Measurements from ENCODE around the gene DNAJC16. TPM values are rescaled to one million over a fixed set of nuclear protein-coding genes. Genes with fewer than 3 reads are reported as not detected.

The DNAJC16 gene
- total RNA-seq, 1 experiment from 2014 or later = 20.7 TPM

DNA sequence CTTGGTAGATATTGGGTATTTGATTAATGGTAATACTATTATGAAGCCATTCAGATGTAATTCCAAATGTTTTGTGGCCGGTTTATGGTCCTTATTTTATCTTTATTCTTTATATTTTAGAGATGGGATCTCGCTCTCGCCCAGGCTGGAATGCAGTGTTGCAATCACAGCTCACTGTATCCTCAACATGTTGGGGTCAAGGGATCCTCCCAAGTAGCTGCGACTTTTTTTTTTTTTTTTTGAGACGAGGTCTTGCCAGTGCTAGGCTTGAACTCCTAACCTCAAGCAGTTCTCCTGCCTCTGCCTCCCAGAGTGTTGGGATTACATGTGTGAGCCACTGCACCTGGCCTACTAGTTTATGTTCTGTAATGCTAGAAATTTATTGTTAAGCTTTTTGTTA, 95.3 kb downstream of the DNAJC16 start:
- Histone ChIP-seq H3K23ac (ENCODE audit: insufficient read length, low read depth, low read length) (no peak overlapping the region), H2AFZ (ENCODE audit: low read length) (no peak overlapping the region), H3K56ac (ENCODE audit: insufficient read length, low read depth, low read length) (no peak overlapping the region), H3K23me2 (ENCODE audit: insufficient read length, low read depth, low read length, poor library complexity, severe bottlenecking) (peaks cover under 1% of the 10 kb centered on the region), H2AK5ac (ENCODE audit: insufficient read length, low read length) (no peak overlapping the region), H3T11ph (ENCODE audit: low read length) (no peak overlapping the region), H3K4ac (ENCODE audit: low read depth, low read length) (no peak overlapping the region), H3K4me2 (ENCODE audit: insufficient read depth, insufficient read length, low read length) (no peak overlapping the region), H3K27me3 (ENCODE audit: insufficient read depth, low read length) (no peaks in the 10 kb centered on the region), H4K8ac (replicated peaks; ENCODE audit: insufficient read length, low read depth, low read length) (no peak overlapping the region), H2BK20ac (ENCODE audit: low read depth, low read length, poor library complexity, severe bottlenecking) (no peak overlapping the region), H2BK12ac (ENCODE audit: insufficient read length, low read depth, low read length) (no peak overlapping the region), H3K4me1 (ENCODE audit: insufficient read depth, low read length) (no peaks in the 10 kb centered on the region; the same call in 1 of the 2 replicates), H2BK120ac (ENCODE audit: low read depth, low read length, poor library complexity, severe bottlenecking) (no peak overlapping the region), H2BK15ac (ENCODE audit: low read depth, low read length) (no peak overlapping the region), H3K9me3 (ENCODE audit: control insufficient read depth, low read depth, low read length) (no peaks in the 10 kb centered on the region), H3K27ac (ENCODE audit: insufficient read length, low read depth, low read length) (no peak overlapping the region), H4K20me1 (ENCODE audit: control insufficient read depth, insufficient read depth, insufficient read length) (no peaks in the 10 kb centered on the region), H4K5ac (ENCODE audit: insufficient read length, low read depth, low read length) (no peak overlapping the region), H4K91ac (ENCODE audit: insufficient read length, low read depth, low read length) (no peak overlapping the region), H3K9ac (ENCODE audit: extremely low read depth, insufficient read length, low read length) (no peak overlapping the region), H3K18ac (ENCODE audit: insufficient read length, low read depth, low read length) (no peak overlapping the region), H3K79me1 (ENCODE audit: insufficient read depth, low read depth, low read length, poor library complexity, severe bottlenecking) (peaks cover 4% of the 10 kb centered on the region), H3K14ac (ENCODE audit: insufficient read depth, low read length) (no peak overlapping the region), H3K79me2 (ENCODE audit: insufficient read depth, low read length) (peaks cover 48% of the 10 kb centered on the region; the same call in 1 of the 2 replicates), H2BK5ac (ENCODE audit: insufficient read length, low read length) (no peak overlapping the region)
- no peaks in the 10 kb centered on the region for H3K9me3 Mint-ChIP-seq
- H3K36me3 Mint-ChIP-seq (ENCODE audit: insufficient read depth in 1 of 3, low read depth in 3 of 3) = peaks cover 7 to 12% (median 10%) of the 10 kb centered on the region in 3 experiments
- no peak overlapping the region; a peak in 1 of 7 replicates for H3K27ac Mint-ChIP-seq
- no peak for TF ChIP-seq CTCF (conservative IDR thresholded peaks at IDR 0.05)
- no peak for DNase-seq
- WGBS (ENCODE audit: extremely low coverage, insufficient read length, low lambda C conversion rate) = no CpG with 5 or more reads among the region's 5 CpGs
- no peak overlapping the region for H3K4me3 Mint-ChIP-seq
- no peaks in the 10 kb centered on the region for H3K27me3 Mint-ChIP-seq (ENCODE audit: low read depth)
- H3K4me1 Mint-ChIP-seq = peaks cover 12 to 18% of the 10 kb centered on the region in 2 experiments

Data from H9 (cell line).